Measurements from ENCODE around the gene PIP.

DNA sequence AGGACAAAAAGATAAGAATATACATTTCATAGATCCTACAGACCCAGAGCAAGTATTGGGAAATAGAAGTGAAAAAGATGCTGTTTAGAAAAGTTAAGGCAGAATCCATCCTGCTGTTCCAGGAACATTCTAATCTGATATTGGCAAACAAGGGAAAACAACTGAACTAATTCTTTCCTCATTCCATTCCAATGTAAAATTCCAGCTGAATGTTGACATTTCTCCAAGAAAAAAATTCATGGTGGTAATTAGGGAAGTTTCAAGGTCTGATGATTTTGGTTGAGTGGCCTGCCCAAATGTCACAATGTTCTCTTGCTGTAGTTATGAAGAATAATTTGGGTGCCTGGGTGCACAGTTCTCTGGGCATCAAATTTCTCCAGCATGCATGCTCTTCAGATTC is 15.2 kb downstream of the PIP start:
- TF ChIP-seq FOXP2 (optimal IDR thresholded peaks at IDR 0.05; ENCODE audit: control extremely low read depth, extremely low read length, insufficient read depth): no peak
- TF ChIP-seq EZH2 (IDR thresholded peaks at IDR 0.05): no peak
- TF ChIP-seq POLR2AphosphoS5 (IDR thresholded peaks at IDR 0.05; ENCODE audit: borderline replicate concordance, low read depth, low read length): no peak

Data from SK-N-MC (cell line).